Mucosa of stomach (tissue), 1 donor: ENCODE measurements around the gene SHC4.

Experiments used
- H3K27me3 ChIP-seq: one replicate; pipeline ENCODE4 v1.7.0; 2013; ENCODE audit warnings: mild to moderate bottlenecking, low read length; ENCODE audit not compliant: control insufficient read depth, insufficient read depth
- H3K36me3 ChIP-seq: one replicate; pipeline ENCODE4 v1.7.0; 2013; ENCODE audit warnings: low read length; ENCODE audit not compliant: control insufficient read depth, insufficient read depth
- H3K4me1 ChIP-seq: one replicate; pipeline ENCODE4 v1.7.0; 2013; ENCODE audit warnings: mild to moderate bottlenecking, low read length; ENCODE audit not compliant: control insufficient read depth, insufficient read depth
- H3K4me3 ChIP-seq: one replicate; pipeline ENCODE4 v1.7.0; 2013; ENCODE audit warnings: low read length
- H3K9ac ChIP-seq: one replicate; pipeline ENCODE4 v1.7.0; 2013; ENCODE audit warnings: mild to moderate bottlenecking, low read length, moderate library complexity
- H3K9me3 ChIP-seq: one replicate; pipeline ENCODE4 v1.7.0; 2013; ENCODE audit warnings: mild to moderate bottlenecking, low read length, moderate library complexity; ENCODE audit not compliant: control insufficient read depth
- donor health status: Pancreatic carcinoma.

The SHC4 gene

DNA sequence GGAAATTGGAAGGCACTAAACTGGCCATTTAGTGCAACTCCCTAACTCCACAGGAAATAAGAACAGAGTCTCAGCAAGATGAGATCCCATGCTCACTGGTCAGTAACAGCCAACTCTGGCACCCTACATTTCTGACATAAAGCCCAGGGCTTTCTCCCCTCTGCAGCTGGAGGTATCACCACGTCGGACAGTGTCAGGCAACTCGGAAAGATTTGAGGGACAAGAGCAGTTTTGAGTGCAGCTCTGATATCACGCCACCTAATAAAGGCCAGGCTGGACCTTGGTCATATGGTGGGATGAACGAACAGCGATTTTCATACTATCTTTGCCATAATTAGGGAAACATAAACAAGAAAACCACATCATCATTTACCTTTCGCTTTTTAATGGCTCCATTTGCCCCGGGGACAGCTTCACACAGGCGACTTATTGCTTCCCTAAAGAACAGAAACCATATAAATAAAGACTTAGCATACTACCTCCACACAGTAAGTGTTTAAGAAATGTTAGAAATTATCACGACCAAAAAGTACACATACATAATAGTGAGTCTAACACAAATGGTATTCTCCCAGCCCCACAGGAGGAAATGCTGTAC lies 73.2 kb downstream of the SHC4 start:
- no peak overlapping the region for H3K4me3 ChIP-seq

DNA sequence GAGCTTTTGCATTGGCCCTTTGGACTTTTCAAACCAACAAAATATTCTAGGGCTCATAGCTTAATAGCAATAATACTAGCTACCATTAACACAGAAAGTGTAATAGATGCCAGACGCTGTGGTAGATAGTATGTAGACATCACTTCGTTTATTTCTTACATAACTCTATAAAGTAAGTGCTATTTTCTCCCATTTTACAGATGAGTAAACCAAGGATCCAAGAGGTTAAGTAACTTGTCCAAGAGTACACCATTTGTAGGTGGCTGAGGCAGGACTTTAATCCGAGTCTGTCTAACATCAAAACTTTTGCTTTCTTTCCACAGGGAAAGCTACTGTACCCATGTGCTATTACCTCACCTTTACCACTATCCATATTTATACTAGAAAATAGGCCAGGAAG lies 73.8 kb downstream of the SHC4 start:
- H3K36me3 ChIP-seq, result no peaks in the 10 kb centered on the region
- H3K9me3 ChIP-seq, result no peaks in the 10 kb centered on the region
- no peaks in the 10 kb centered on the region for H3K4me1 ChIP-seq
- H3K9ac ChIP-seq, result no peak overlapping the region
- no peaks in the 10 kb centered on the region for H3K27me3 ChIP-seq
- H3K4me3 ChIP-seq, result no peak overlapping the region

More for the DNA sequence above, 73.2 kb downstream of the SHC4 start:
- no peaks in the 10 kb centered on the region for H3K9me3 ChIP-seq
- H3K4me1 ChIP-seq, result no peaks in the 10 kb centered on the region
- H3K27me3 ChIP-seq, result no peaks in the 10 kb centered on the region
- no peaks in the 10 kb centered on the region for H3K36me3 ChIP-seq
- H3K9ac ChIP-seq, result no peak overlapping the region

GRCh38 chr15:48888836-48889235 lies 74.9 kb downstream of the SHC4 start:
- no peaks in the 10 kb centered on the region for H3K27me3 ChIP-seq
- no peaks in the 10 kb centered on the region for H3K36me3 ChIP-seq
- H3K9ac ChIP-seq, result no peak overlapping the region
- H3K4me3 ChIP-seq, result no peak overlapping the region
- H3K9me3 ChIP-seq, result no peaks in the 10 kb centered on the region
- no peaks in the 10 kb centered on the region for H3K4me1 ChIP-seq

GRCh38 chr15:48888191-48888590 lies 75.5 kb downstream of the SHC4 start:
- no peaks in the 10 kb centered on the region for H3K9me3 ChIP-seq
- H3K36me3 ChIP-seq, result no peaks in the 10 kb centered on the region
- no peak overlapping the region for H3K4me3 ChIP-seq
- no peaks in the 10 kb centered on the region for H3K4me1 ChIP-seq
- H3K27me3 ChIP-seq, result no peaks in the 10 kb centered on the region
- no peak overlapping the region for H3K9ac ChIP-seq

GRCh38 chr15:48887144-48887543 lies 76.6 kb downstream of the SHC4 start:
- Histone ChIP-seq H3K4me1 (no peaks in the 10 kb centered on the region), H3K36me3 (no peaks in the 10 kb centered on the region), H3K9me3 (no peaks in the 10 kb centered on the region), H3K4me3 (no peak overlapping the region), H3K9ac (no peak overlapping the region), H3K27me3 (no peaks in the 10 kb centered on the region)

- H3K9me3 ChIP-seq, result no peaks in the 10 kb centered on the region
- H3K36me3 ChIP-seq, result no peaks in the 10 kb centered on the region
- peaks cover 4% of the 10 kb centered on the region for H3K4me1 ChIP-seq
- H3K9ac ChIP-seq, result no peak overlapping the region
- H3K27me3 ChIP-seq, result no peaks in the 10 kb centered on the region
- H3K4me3 ChIP-seq, result no peak overlapping the region
These were observed 80.0 kb downstream of the SHC4 start for GRCh38 chr15:48883699-48884098.

DNA sequence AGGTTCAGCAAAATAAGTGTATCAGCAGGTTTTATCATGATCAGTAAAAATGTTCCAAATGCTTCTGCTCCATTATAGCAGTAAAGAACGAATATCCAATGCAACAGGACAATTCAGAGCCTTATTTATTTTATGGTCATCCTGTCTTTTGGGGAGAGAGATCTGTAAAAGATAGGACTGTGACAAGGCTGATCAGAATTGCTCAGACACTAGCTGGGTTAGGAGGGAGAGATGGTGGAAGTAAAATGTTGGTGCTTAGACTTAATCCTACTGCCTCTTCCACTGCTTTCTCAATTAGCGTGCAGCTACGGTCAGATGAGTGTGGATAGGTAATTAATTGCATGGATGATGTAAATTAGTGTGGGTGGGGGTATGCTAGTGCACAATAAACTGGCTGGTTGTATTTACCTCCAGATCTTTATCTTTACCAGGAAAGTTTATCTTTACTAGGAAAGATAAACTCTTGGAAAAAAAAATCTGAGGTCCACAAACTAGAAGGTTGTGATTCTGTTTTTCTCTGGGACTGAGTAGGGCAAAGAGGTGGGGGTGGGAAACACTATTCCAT lies 83.6 kb downstream of the SHC4 start:
- H3K9me3 ChIP-seq, result no peaks in the 10 kb centered on the region
- H3K36me3 ChIP-seq, result no peaks in the 10 kb centered on the region
- no peaks in the 10 kb centered on the region for H3K27me3 ChIP-seq
- no peak overlapping the region for H3K4me3 ChIP-seq
- no peak overlapping the region for H3K9ac ChIP-seq
- H3K4me1 ChIP-seq, result peaks cover 6% of the 10 kb centered on the region

GRCh38 chr15:48877630-48878595 lies 85.8 kb downstream of the SHC4 start, which contains the start of gene EID1:
TSS of gene EID1 (plus strand) at chr15:48878134. CDS start at chr15:48878177, 43 bp downstream.
- H3K9me3 ChIP-seq, result no peaks in the 10 kb centered on the region
- peak within 1 kb of the TSS; percentile 89 for H3K4me3 ChIP-seq
- no peaks in the 10 kb centered on the region for H3K36me3 ChIP-seq
- H3K4me1 ChIP-seq, result peaks cover 6% of the 10 kb centered on the region
- no peaks in the 10 kb centered on the region for H3K27me3 ChIP-seq
- peak within 1 kb of the TSS; percentile 87 for H3K9ac ChIP-seq

- H3K36me3 ChIP-seq, result no peaks in the 10 kb centered on the region
- no peak overlapping the region for H3K4me3 ChIP-seq
- no peak overlapping the region for H3K9ac ChIP-seq
These were observed 87.7 kb downstream of the SHC4 start for GRCh38 chr15:48876057-48876456.

DNA sequence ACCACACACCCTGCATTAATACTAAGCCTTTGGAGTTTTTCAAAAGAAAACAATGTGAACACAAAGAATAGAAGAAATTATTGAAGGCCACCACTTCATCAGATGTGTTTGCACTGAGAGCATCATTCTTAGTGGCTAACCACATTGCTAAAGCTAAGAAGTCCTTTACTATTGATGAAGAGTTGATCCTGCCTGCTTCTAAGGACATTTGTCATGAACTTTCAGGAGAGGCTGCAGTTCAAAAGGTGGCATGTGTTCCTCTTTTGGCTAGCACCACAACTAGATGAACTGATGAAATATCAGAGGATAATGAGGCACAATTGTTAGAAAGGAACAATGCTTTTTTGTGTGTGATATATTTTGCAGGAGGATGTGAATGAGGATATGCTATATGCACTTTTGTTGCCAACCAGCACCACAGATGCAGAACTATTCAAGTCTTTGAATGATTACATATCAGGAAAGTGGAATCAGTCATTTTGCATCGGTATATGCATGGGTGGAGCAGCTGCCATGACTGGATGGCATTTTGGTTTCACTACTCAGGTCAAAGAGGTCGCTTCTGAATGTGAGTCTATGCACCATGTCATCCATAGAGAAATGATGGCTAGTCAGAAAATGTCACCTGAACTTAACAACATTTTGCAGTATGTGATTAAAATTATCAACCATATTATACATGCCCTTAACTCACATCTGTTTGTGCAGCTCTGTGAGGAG lies 88.3 kb downstream of the SHC4 start:
- Histone ChIP-seq H3K4me1 (peaks cover 6% of the 10 kb centered on the region), H3K27me3 (no peaks in the 10 kb centered on the region), H3K36me3 (no peaks in the 10 kb centered on the region), H3K9me3 (no peaks in the 10 kb centered on the region), H3K4me3 (no peak overlapping the region), H3K9ac (no peak overlapping the region)

More at GRCh38 chr15:48876057-48876456, 87.7 kb downstream of the SHC4 start:
- H3K4me1 ChIP-seq, result peaks cover 6% of the 10 kb centered on the region
- no peaks in the 10 kb centered on the region for H3K27me3 ChIP-seq
- no peaks in the 10 kb centered on the region for H3K9me3 ChIP-seq

- H3K4me3 ChIP-seq, result no peak overlapping the region
- no peaks in the 10 kb centered on the region for H3K9me3 ChIP-seq
- no peaks in the 10 kb centered on the region for H3K27me3 ChIP-seq
- H3K4me1 ChIP-seq, result no peaks in the 10 kb centered on the region
- no peaks in the 10 kb centered on the region for H3K36me3 ChIP-seq
- H3K9ac ChIP-seq, result no peak overlapping the region
These were observed 91.1 kb downstream of the SHC4 start for GRCh38 chr15:48872632-48873031.
